Measurements from ENCODE around the gene GADD45G. TPM values are rescaled to one million over a fixed set of nuclear protein-coding genes. Genes with fewer than 3 reads are reported as not detected.

Gene GADD45G
- total and polyA plus RNA-seq, 2 experiments from 2014 or later: 32.7 to 44.6 TPM

DNA sequence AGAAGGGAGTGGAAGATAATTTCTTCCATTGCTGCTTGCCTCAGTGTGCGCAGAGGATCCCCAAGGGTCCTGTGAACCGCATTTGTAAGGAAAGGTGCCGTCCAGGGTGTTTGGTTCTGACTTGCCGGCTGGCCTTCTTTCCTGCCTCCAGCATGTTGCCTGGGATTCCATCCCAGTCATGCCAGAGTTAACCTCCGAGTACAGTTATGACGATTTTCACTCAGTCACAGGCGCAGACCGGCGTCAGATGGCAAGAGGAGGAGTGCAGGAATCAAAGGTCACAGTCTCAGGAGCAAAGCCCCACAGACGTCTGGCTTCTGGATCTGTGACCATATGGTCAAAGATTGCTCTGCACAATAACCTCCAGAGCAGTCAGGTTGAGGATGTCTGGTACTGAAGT, 5.9 kb upstream of the GADD45G start:
- no peak overlapping the region for H3K27ac ChIP-seq

GRCh38 chr9:89600831-89601230, 4.0 kb upstream of the GADD45G start:
- H3K4me3 ChIP-seq: no peak overlapping the region
- H3K9me3 ChIP-seq (ENCODE audit: low read depth): no peaks in the 10 kb centered on the region
- no peak for TF ChIP-seq CTCF (IDR thresholded peaks at IDR 0.05; ENCODE audit: low read depth, low read length)
- no peak overlapping the region for H3K27ac ChIP-seq
- DNase-seq (ENCODE audit: low read depth in 1 of 2, low spot score in 1 of 2): no peak
- peaks cover 10% of the 10 kb centered on the region for H3K27me3 ChIP-seq
- H3K4me1 ChIP-seq (ENCODE audit: low read depth): no peaks in the 10 kb centered on the region
- no peaks in the 10 kb centered on the region for H3K36me3 ChIP-seq

More for the DNA sequence above, 5.9 kb upstream of the GADD45G start:
- no peaks in the 10 kb centered on the region for H3K36me3 ChIP-seq
- no peaks in the 10 kb centered on the region for H3K9me3 ChIP-seq (ENCODE audit: low read depth)
- TF ChIP-seq CTCF (IDR thresholded peaks at IDR 0.05; ENCODE audit: low read depth, low read length): no peak
- DNase-seq (ENCODE audit: low read depth in 1 of 2, low spot score in 1 of 2): no peak
- no peaks in the 10 kb centered on the region for H3K4me1 ChIP-seq (ENCODE audit: low read depth)
- H3K27me3 ChIP-seq: peaks cover 10% of the 10 kb centered on the region
- no peak overlapping the region for H3K4me3 ChIP-seq

DNA sequence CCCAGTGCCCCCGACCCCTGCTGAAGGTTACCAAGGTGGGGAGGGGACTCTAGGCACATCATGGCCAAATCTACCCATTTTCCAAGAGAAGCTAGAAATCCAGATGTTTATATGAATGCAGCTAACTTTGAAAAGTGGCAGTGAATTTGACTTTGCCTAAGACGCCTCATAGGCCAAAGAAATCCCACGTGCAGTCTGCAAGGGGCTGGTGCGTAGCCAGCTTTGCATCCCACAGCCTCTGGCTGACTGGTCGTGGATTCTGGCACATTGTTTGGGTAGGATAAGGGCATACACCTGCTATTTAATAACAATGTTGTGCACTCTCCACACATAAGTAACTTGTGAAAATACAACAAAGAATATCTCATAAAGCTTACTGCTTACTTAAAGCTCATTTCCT, 3.5 kb upstream of the GADD45G start:
- H3K9me3 ChIP-seq (ENCODE audit: low read depth): no peaks in the 10 kb centered on the region
- H3K4me1 ChIP-seq (ENCODE audit: low read depth): no peaks in the 10 kb centered on the region
- no peak overlapping the region for H3K4me3 ChIP-seq
- H3K36me3 ChIP-seq: no peaks in the 10 kb centered on the region
- no peak for DNase-seq (ENCODE audit: low read depth in 1 of 2, low spot score in 1 of 2)
- no peak for TF ChIP-seq CTCF (IDR thresholded peaks at IDR 0.05; ENCODE audit: low read depth, low read length)
- peaks cover 10% of the 10 kb centered on the region for H3K27me3 ChIP-seq
- H3K27ac ChIP-seq: no peak overlapping the region

DNA sequence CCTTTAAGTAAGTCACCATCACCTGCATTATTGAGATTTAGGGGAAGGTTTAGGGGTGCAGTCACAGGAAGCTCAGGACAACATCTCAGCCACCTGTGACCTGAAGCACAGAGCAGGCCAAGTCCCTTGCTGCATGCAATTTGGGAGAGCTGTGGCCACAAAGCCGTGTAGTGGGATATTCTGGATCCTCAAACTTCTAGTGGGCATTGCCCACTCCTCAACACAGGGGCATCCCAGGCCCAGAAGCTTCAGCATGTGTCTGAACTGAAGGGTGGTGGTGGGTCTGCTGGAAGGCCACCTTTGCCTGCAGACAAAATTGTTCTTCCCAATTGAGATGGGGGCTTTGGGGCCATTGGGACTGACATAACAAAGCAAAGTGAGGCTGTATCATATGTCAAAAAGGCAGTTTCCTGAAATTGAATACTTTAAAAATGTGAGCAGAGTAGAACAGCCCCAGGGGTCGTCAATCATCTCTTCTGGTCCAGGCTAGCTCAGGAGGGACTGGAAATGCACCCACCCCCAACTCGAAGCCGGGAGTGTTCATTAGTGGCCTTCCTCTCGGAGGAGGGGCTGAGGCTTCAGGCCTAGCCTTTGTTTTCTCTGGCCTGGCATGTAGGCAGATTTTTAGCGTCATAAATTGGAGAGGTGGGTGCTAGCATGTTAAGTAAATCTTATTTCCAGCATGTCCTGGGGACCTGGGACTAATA, 2.8 kb upstream of the GADD45G start:
- H3K27ac ChIP-seq: no peak overlapping the region

GRCh38 chr9:89602978-89603766, 1.6 kb upstream of the GADD45G start:
- H3K36me3 ChIP-seq: no peaks in the 10 kb centered on the region
- peak; percentile 87 to 95 for DNase-seq (ENCODE audit: low read depth in 1 of 2, low spot score in 1 of 2)
- peaks cover 10% of the 10 kb centered on the region for H3K27me3 ChIP-seq
- H3K4me1 ChIP-seq (ENCODE audit: low read depth): peaks cover 14% of the 10 kb centered on the region
- peak; percentile 92 for TF ChIP-seq CTCF (IDR thresholded peaks at IDR 0.05; ENCODE audit: low read depth, low read length)
- peak overlapping the region; percentile 7 for H3K4me3 ChIP-seq
- H3K27ac ChIP-seq: no peak overlapping the region
- H3K9me3 ChIP-seq (ENCODE audit: low read depth): no peaks in the 10 kb centered on the region

More for the DNA sequence above, 2.8 kb upstream of the GADD45G start:
- H3K36me3 ChIP-seq: no peaks in the 10 kb centered on the region
- no peak overlapping the region for H3K4me3 ChIP-seq
- no peak for TF ChIP-seq CTCF (IDR thresholded peaks at IDR 0.05; ENCODE audit: low read depth, low read length)
- peaks cover 10% of the 10 kb centered on the region for H3K27me3 ChIP-seq
- DNase-seq (ENCODE audit: low read depth in 1 of 2, low spot score in 1 of 2): no peak
- H3K4me1 ChIP-seq (ENCODE audit: low read depth): peaks cover 2% of the 10 kb centered on the region
- no peaks in the 10 kb centered on the region for H3K9me3 ChIP-seq (ENCODE audit: low read depth)

Data from cardiac muscle cell (in vitro differentiated cells and primary cell).